Panc1 (cell line): ENCODE measurements around the gene TRAFD1.

Experiments
- CTCF ChIP-seq: fragments of 450-650 bp; IDR thresholded peaks from 2 replicates; pipeline ENCODE4 v1.5.1; 2017; ENCODE audit warnings: mild to moderate bottlenecking
- POLR2AphosphoS5 ChIP-seq: IDR thresholded peaks from 2 replicates; pipeline ENCODE4 v1.6.1; 2012; ENCODE audit warnings: mild to moderate bottlenecking, low read depth, low read length, moderate library complexity
- REST ChIP-seq, 2 experiments: IDR thresholded peaks; 2 replicates each; pipeline ENCODE4 v1.6.1; 2011 to 2012; ENCODE audit warnings: low read depth in 2 of 2, control low read depth in 1 of 2, low read length in 1 of 2, mild to moderate bottlenecking in 1 of 2, moderate library complexity in 1 of 2; ENCODE audit not compliant: insufficient read depth in 1 of 2
- SIN3A ChIP-seq: IDR thresholded peaks from 2 replicates; pipeline ENCODE4 v1.6.1; 2012; ENCODE audit warnings: low read depth, mild to moderate bottlenecking, low read length, moderate library complexity, borderline replicate concordance; ENCODE audit not compliant: insufficient read depth

GRCh38 chr12:112167031-112167461, 41.7 kb downstream of the TRAFD1 start:
- TF ChIP-seq CTCF (no peak), SIN3A (no peak), REST (IDR thresholded peaks at IDR 0.05; ENCODE audit: insufficient read depth in 1 of 2, low read depth in 2 of 2, low read length in 1 of 2) (no peak), POLR2AphosphoS5 (no peak)
